Measurements from ENCODE around the gene NME7. TPM values are rescaled to one million over a fixed set of nuclear protein-coding genes. Genes with fewer than 3 reads are reported as not detected.

Gene NME7
- total RNA-seq, 2 donors from 2014 or later = 10.3 to 16.3 TPM

- Histone ChIP-seq H3K9me3 (no peaks in the 10 kb centered on the region), H3K27ac (no peak overlapping the region), H3K4me1 (replicated peaks) (no peaks in the 10 kb centered on the region), H3K27me3 (replicated peaks; ENCODE audit: insufficient read depth) (no peaks in the 10 kb centered on the region), H3K36me3 (no peaks in the 10 kb centered on the region), H3K4me3 (no peak overlapping the region)
- intact Hi-C loops (cut with DNase I) = no loop called here
- TF ChIP-seq CTCF (IDR thresholded peaks at IDR 0.05) (peak in 1 of 4 experiments; percentile 20), POLR2AphosphoS5 (IDR thresholded peaks at IDR 0.05) (no peak), POLR2A (IDR thresholded peaks at IDR 0.05) (no peak)
- no peak for DNase-seq (ENCODE audit: low spot score)
- 55% methylated on average over 2 of the region's 2 CpGs for WGBS
Measured at GRCh38 chr1:169271098-169271497, 96.5 kb downstream of the NME7 start.

- Histone ChIP-seq H3K4me3 (no peak overlapping the region), H3K9me3 (no peaks in the 10 kb centered on the region), H3K27me3 (replicated peaks; ENCODE audit: insufficient read depth) (no peaks in the 10 kb centered on the region), H3K27ac (no peak overlapping the region), H3K4me1 (replicated peaks) (no peaks in the 10 kb centered on the region), H3K36me3 (no peaks in the 10 kb centered on the region)
- WGBS = 98% methylated on average over 1 of the region's 1 CpG
- DNase-seq (ENCODE audit: low spot score) = no peak
- intact Hi-C loops (cut with DNase I) = no loop called here
- TF ChIP-seq CTCF (IDR thresholded peaks at IDR 0.05) (no peak), POLR2AphosphoS5 (IDR thresholded peaks at IDR 0.05) (no peak), POLR2A (IDR thresholded peaks at IDR 0.05) (no peak)
Measured at GRCh38 chr1:169266133-169266532, 101.5 kb downstream of the NME7 start.

GRCh38 chr1:169263059-169263458 is 104.5 kb downstream of the NME7 start:
- Histone ChIP-seq H3K36me3 (no peaks in the 10 kb centered on the region), H3K27ac (no peak overlapping the region), H3K4me3 (no peak overlapping the region), H3K9me3 (no peaks in the 10 kb centered on the region), H3K4me1 (replicated peaks) (no peaks in the 10 kb centered on the region), H3K27me3 (replicated peaks; ENCODE audit: insufficient read depth) (no peaks in the 10 kb centered on the region)
- no peak for TF ChIP-seq POLR2AphosphoS5 (IDR thresholded peaks at IDR 0.05)
- intact Hi-C loops (cut with DNase I) = no loop called here
- no peak for DNase-seq (ENCODE audit: low spot score)

GRCh38 chr1:169261884-169262283 is 105.7 kb downstream of the NME7 start:
- no peak overlapping the region for H3K4me3 ChIP-seq
- H3K4me1 ChIP-seq (replicated peaks) = no peaks in the 10 kb centered on the region
- 96% methylated on average over 2 of the region's 2 CpGs for WGBS
- no peaks in the 10 kb centered on the region for H3K27me3 ChIP-seq (replicated peaks; ENCODE audit: insufficient read depth)
- no peak overlapping the region for H3K27ac ChIP-seq
- DNase-seq (ENCODE audit: low spot score) = no peak
- intact Hi-C loops (cut with DNase I) = no loop called here
- H3K36me3 ChIP-seq = no peaks in the 10 kb centered on the region
- no peaks in the 10 kb centered on the region for H3K9me3 ChIP-seq
- TF ChIP-seq POLR2A (IDR thresholded peaks at IDR 0.05) = no peak
- no peak for TF ChIP-seq POLR2AphosphoS5 (IDR thresholded peaks at IDR 0.05)
- TF ChIP-seq CTCF (IDR thresholded peaks at IDR 0.05) = no peak

GRCh38 chr1:169260478-169261151 is 107.0 kb downstream of the NME7 start:
- H3K9me3 ChIP-seq = no peaks in the 10 kb centered on the region
- no peaks in the 10 kb centered on the region for H3K4me1 ChIP-seq (replicated peaks)
- TF ChIP-seq CTCF (IDR thresholded peaks at IDR 0.05) (no peak), POLR2A (IDR thresholded peaks at IDR 0.05) (no peak), POLR2AphosphoS5 (IDR thresholded peaks at IDR 0.05) (no peak)
- no peak overlapping the region for H3K27ac ChIP-seq
- no peaks in the 10 kb centered on the region for H3K27me3 ChIP-seq (replicated peaks; ENCODE audit: insufficient read depth)
- intact Hi-C loops (cut with DNase I) = no loop called here
- H3K36me3 ChIP-seq = no peaks in the 10 kb centered on the region
- DNase-seq (ENCODE audit: low spot score) = no peak
- 91% methylated on average over 2 of the region's 2 CpGs for WGBS
- H3K4me3 ChIP-seq = no peak overlapping the region
